Measurements from ENCODE around the gene OSBPL5. TPM values are rescaled to one million over a fixed set of nuclear protein-coding genes. Genes with fewer than 3 reads are reported as not detected.

OSBPL5 gene
- total RNA-seq, 1 experiment from 2014 or later: 115 TPM

- ChIA-PET CTCF (no interaction called here), POLR2A (no interaction called here)
- Mint-ChIP-seq H3K27ac (ENCODE audit: low read depth, unreplicated experiment) (no peak overlapping the region), H3K27me3 (ENCODE audit: insufficient read depth, unreplicated experiment) (no peaks in the 10 kb centered on the region), H3K9me3 (ENCODE audit: unreplicated experiment) (no peaks in the 10 kb centered on the region), H3K4me3 (ENCODE audit: unreplicated experiment) (no peak overlapping the region), H3K4me1 (ENCODE audit: insufficient read depth, unreplicated experiment) (peaks cover 4% of the 10 kb centered on the region), H3K36me3 (ENCODE audit: insufficient read depth, unreplicated experiment) (peaks cover 6% of the 10 kb centered on the region)
- no peak for TF ChIP-seq CTCF (IDR thresholded peaks at IDR 0.05; ENCODE audit: unreplicated experiment)
- intact Hi-C loops (cut with micrococcal nuclease): no loop called here
- DNase-seq (ENCODE audit: unreplicated experiment): no peak
- no TSS peak for BruUV-seq (replicated peaks)
These were observed 15.9 kb downstream of the OSBPL5 start for GRCh38 chr11:3148990-3149851.

DNA sequence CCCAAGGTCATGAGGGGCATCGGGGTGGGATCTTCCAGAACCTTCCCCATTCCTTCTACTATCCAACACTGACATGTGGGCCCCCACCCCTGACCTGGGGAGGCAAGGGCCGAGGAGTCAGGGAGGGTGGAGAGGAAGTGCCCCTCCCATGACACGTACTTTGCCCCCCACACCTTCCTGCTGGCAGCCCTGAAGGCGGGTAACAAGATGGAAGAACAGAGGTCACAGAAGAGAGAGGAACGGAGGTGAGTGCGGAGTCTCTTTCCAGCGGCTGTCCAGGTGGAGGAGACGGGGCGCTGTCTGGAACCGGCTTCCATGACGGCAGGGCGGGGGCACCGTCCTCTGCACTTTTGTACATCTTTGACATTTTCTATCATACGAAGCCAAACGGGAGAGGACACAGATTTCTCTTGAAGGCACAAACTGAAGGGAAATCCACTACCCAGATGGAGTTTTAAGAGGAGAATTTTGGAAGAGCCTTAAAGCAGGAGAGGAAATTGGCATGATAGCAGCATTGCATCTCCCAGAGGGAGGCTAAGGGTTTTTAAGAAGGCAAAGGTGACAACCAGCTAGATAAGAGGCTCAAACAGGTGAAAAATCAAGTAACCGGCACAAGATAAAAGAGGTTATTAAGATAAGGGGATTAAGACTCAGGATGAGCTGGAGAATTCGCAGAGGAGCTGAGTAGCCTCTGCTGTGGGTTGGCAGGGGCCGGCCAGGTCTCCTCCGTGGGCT lies 16.7 kb downstream of the OSBPL5 start:
- Mint-ChIP-seq H3K36me3 (ENCODE audit: insufficient read depth, unreplicated experiment) (peaks cover 6% of the 10 kb centered on the region), H3K4me1 (ENCODE audit: insufficient read depth, unreplicated experiment) (peaks cover 4% of the 10 kb centered on the region), H3K4me3 (ENCODE audit: unreplicated experiment) (no peak overlapping the region), H3K9me3 (ENCODE audit: unreplicated experiment) (no peaks in the 10 kb centered on the region), H3K27me3 (ENCODE audit: insufficient read depth, unreplicated experiment) (no peaks in the 10 kb centered on the region), H3K27ac (ENCODE audit: low read depth, unreplicated experiment) (no peak overlapping the region)
- no peak for TF ChIP-seq CTCF (IDR thresholded peaks at IDR 0.05; ENCODE audit: unreplicated experiment)
- intact Hi-C loops (cut with micrococcal nuclease): no loop called here
- ChIA-PET CTCF (interaction anchor here (0.6 kb wide), 1 partner anchor 92 kb away, joined by 3 read pairs; no protein-coding TSS in a partner anchor), POLR2A (no interaction called here)
- no peak for DNase-seq (ENCODE audit: unreplicated experiment)
- BruUV-seq (replicated peaks): no TSS peak

- BruUV-seq (replicated peaks): no TSS peak
- ChIA-PET POLR2A (no interaction called here), CTCF (interaction anchor here (0.6 kb wide), 1 partner anchor 91 kb away, joined by 3 read pairs; no protein-coding TSS in a partner anchor)
- Mint-ChIP-seq H3K4me1 (ENCODE audit: insufficient read depth, unreplicated experiment) (peaks cover 4% of the 10 kb centered on the region), H3K9me3 (ENCODE audit: unreplicated experiment) (no peaks in the 10 kb centered on the region), H3K4me3 (ENCODE audit: unreplicated experiment) (no peak overlapping the region), H3K27ac (ENCODE audit: low read depth, unreplicated experiment) (no peak overlapping the region), H3K27me3 (ENCODE audit: insufficient read depth, unreplicated experiment) (no peaks in the 10 kb centered on the region), H3K36me3 (ENCODE audit: insufficient read depth, unreplicated experiment) (peaks cover 6% of the 10 kb centered on the region)
- intact Hi-C loops (cut with micrococcal nuclease): no loop called here
- TF ChIP-seq CTCF (IDR thresholded peaks at IDR 0.05; ENCODE audit: unreplicated experiment): no peak
- DNase-seq (ENCODE audit: unreplicated experiment): no peak
These were observed 17.5 kb downstream of the OSBPL5 start for GRCh38 chr11:3147626-3148025.

DNA sequence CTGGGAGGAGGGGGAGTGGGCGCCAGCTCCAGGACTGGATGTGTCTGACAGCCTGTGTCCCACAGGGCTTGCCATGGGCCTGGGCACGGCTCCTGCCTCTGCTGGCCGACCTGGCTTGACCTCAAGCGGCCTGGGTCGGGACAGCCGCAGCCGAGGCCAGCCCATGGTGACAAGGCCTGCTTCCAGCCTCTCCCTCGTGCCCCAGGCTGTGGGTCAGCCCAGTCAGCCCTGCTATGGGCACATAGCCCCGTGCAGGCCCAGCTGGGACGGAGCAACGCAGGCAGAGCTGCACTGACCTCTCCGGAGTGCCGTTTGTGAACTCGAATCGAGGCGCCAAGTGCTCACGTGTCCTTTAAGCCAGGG lies 17.9 kb downstream of the OSBPL5 start:
- TF ChIP-seq CTCF (IDR thresholded peaks at IDR 0.05; ENCODE audit: unreplicated experiment): no peak
- peaks cover 4% of the 10 kb centered on the region for H3K4me1 Mint-ChIP-seq (ENCODE audit: insufficient read depth, unreplicated experiment)
- POLR2A ChIA-PET: no interaction called here
- H3K4me3 Mint-ChIP-seq (ENCODE audit: unreplicated experiment): no peak overlapping the region
- H3K9me3 Mint-ChIP-seq (ENCODE audit: unreplicated experiment): no peaks in the 10 kb centered on the region
- no peak overlapping the region for H3K27ac Mint-ChIP-seq (ENCODE audit: low read depth, unreplicated experiment)
- BruUV-seq (replicated peaks): no TSS peak
- peaks cover 6% of the 10 kb centered on the region for H3K36me3 Mint-ChIP-seq (ENCODE audit: insufficient read depth, unreplicated experiment)
- intact Hi-C loops (cut with micrococcal nuclease): no loop called here
- CTCF ChIA-PET: no interaction called here
- DNase-seq (ENCODE audit: unreplicated experiment): no peak
- no peaks in the 10 kb centered on the region for H3K27me3 Mint-ChIP-seq (ENCODE audit: insufficient read depth, unreplicated experiment)

Measured in MCF 10A (cell line).